AML-193 (cell line): ENCODE measurements around the gene TMEM150B.
A peak's percentile ranks its signal among the peaks of the same experiment; 100 is the strongest.

ENCODE experiments used
- DNase-seq, 2 experiments: peaks; one replicate each; lab custom pipeline; 2025; lab: John Stamatoyannopoulos, UW

The TMEM150B gene

GRCh38 chr19:55354698-55355212 is 29.6 kb upstream of the TMEM150B start, which contains the start of gene COX6B2:
Gene COX6B2 (minus strand): TSS chr19:55354719. CDS start chr19:55354521, 198 bp downstream.
- DNase-seq, result no peak

GRCh38 chr19:55353803-55354697 is 28.9 kb upstream of the TMEM150B start:
- no peak for DNase-seq

DNA sequence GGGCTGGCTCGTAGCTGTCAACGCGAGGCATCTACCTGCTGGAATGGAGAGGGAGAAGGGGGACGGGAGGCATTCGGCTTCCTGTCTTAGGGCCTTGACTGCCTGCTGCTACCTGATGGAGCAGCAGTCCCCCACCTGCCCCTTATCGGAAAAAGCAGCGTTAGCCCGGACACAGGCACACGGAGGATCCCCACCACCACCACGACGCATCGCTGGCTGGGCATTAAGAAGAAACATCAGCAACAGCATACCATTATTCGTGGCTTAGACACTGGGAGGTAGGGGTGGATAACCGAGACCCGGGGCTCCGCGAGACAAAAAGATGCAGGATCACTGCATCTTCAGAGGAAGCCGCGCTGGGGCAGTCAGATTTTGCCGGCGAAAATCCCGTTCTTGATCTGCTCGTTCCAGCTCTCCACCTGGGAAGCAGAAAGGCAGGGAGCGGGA is 28.2 kb upstream of the TMEM150B start:
- DNase-seq, result no peak

GRCh38 chr19:55352549-55353145 is 27.5 kb upstream of the TMEM150B start:
- DNase-seq, result no peak

- DNase-seq, result no peak
These were observed 26.9 kb upstream of the TMEM150B start for GRCh38 chr19:55352040-55352439.

DNA sequence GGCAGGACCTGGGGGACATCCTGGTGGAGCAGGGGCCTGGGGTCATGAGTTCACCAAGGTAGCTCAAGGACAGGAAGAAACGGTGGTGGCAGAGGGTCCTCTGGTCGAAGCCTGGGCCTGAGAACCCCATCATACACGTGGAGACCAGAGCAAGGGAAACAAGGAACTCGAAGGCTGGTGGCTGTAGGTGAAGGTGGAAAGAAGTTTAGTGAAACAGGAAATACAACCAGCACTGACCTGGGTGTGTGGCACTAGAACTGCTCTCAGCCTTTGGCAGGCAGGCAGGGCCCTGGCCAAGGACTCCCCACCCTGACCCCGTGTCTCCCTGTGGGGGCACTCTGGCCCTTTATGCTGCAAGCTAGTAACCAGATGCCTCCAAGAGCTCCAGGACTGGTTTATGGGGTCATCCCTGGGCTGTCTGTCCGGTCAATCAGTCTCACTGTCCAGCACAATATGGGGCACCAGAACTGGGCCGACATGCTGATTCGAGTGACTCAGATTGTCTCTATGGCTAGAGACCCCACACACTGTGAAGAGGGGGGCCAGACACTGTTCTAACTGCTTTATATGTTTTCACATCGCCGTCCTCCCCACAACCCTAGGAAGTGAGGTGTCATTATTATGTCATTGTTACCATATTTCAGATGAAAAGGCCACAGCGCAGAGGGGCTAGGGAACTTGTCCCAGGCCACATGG is 25.6 kb upstream of the TMEM150B start:
- no peak for DNase-seq

GRCh38 chr19:55348317-55349034 is 23.3 kb upstream of the TMEM150B start:
- DNase-seq, result no peak

GRCh38 chr19:55347442-55348009 is 22.4 kb upstream of the TMEM150B start:
- DNase-seq, result no peak

- no peak for DNase-seq
These were observed 21.7 kb upstream of the TMEM150B start for GRCh38 chr19:55346725-55347441.

GRCh38 chr19:55345818-55346724 is 20.9 kb upstream of the TMEM150B start:
- no peak for DNase-seq

DNA sequence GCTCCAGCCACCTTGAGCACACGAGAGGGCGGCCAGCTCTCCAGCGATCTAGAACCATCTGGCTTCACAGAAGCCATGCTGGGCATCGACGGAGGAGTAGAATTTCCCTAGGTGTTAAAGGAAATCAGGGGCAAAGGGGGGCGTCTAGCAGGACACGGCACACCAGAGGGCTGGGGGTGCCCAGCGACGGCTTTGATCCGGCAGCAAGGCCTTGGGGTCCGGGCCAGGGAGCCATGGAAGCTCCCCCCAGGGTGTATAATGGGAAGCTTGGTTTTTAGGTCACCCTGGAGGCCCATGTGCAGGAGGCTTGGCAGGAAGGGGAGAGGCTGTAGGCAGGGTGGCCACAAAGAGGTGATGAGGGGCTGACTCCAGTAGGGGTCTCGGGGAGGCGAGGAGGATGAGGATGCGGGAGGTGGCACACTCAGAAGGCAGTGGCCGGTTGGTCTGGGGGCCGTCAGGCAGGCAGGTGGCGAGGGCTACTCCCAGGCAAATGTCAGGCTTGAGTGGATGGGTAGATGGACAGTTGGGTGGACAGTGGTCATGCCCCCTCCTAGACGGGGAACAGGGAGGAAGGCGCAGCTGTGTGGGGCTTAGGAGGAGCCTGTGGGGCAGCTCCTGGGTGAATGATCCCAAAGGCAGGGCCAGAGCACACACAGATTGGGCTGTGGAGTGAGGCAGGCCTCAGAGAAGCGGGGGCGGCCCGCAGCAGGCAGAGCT is 20.1 kb upstream of the TMEM150B start:
- no peak for DNase-seq

DNA sequence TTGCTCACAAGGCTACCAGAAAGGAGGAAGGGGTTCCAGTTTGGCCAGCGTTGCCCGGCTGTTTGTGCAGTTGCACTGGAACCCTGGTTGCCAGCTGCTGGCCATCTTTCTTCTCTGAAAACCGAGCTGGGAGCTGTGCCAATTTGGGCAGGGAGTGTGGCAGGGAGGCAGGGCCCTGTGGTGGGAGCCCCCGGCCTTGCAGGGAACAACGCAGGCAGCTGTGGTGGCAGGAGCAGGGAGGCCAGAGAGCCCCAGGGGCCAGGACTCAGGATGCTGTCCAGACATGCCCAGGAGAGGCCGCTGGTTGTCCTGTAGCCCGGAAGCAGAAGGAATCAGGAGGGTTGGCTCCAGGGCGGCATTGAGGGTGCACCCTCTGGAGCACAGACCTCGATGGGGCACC is 19.3 kb upstream of the TMEM150B start:
- DNase-seq, result no peak

DNA sequence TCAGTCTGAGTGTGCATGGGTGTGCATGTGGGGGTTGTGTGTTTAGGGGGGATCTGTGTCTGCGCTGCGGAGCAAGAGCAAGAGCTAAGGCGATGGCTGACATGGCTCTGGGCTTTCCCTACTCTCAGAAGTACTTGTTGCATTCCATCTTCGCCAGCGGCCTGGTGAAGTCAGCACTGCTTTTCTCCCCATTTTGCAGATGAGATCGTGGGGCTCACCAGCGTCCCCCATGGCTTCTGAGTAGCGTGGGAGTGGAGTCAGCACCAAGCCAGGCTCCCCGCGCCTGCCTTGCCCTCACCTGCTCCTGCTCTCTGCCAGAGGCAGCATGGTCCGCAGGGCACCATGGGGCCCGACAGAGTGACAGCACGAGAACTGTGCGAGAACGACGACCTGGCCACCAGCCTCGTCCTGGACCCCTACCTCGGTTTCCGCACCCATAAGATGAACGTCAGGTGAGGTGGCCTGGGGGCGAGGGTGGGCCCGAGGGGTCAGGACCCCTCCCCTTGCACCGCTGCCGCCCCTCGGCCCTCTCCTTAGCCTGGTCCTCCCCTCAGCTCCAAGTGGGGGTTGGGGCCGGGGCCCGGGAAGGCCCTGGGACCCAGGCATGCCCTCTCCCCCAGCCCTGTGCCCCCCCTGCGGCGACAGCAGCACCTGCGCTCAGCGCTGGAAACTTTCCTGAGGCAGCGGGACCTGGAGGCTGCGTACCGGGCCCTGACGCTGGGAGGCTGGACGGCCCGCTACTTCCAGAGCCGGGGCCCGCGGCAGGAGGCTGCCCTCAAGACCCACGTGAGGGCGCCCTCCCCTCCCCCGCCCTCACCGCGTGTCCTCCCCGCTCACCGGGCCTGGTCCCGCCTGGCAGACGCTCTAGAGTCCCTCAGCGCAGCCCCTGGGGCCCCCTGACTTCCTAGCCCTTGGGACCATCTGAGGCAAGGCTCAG is 16.7 kb upstream of the TMEM150B start:
- DNase-seq, result no peak

DNA sequence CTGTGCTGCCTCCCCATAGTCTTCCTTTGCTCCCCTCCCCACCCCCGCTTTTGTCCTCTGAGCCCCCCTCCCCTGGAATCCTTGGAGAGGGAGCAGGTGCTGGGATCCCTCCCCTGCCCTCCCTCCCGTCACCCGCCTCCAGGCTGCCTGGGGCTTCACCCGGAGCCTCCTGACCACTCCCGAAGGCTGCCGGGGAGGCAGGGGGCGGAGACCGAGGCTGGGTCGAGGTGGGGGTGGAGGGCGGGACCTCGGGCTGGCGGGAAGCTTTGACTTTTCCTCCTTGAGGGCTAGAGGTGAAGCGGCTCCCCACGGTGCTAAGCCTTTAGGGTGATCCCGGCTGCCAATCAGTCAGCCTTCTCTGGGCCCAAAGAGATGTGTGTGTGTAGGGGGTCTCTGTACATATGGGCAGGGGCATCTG is 16.0 kb upstream of the TMEM150B start:
- peak; percentile 34 for DNase-seq

- no peak for DNase-seq
These were observed 15.6 kb upstream of the TMEM150B start for GRCh38 chr19:55340784-55341147.

- no peak for DNase-seq
These were observed 15.0 kb upstream of the TMEM150B start for GRCh38 chr19:55339889-55340783.
